NCI-H2107 (cell line): ENCODE results near the gene HPN.

Experiments
- DNase-seq: peaks from one replicate; lab custom pipeline; 2025; lab: John Stamatoyannopoulos, UW

Gene HPN

GRCh38 chr19:35105411-35106290 is 64.1 kb downstream of the HPN start:
- DNase-seq, result no peak

- no peak for DNase-seq
Observed at GRCh38 chr19:35106291-35106583, 64.7 kb downstream of the HPN start.

- no peak for DNase-seq
Observed at GRCh38 chr19:35106898-35107541, 65.5 kb downstream of the HPN start.

- no peak for DNase-seq
Observed at GRCh38 chr19:35107545-35107944, 66.0 kb downstream of the HPN start.

GRCh38 chr19:35108730-35109129 is 67.2 kb downstream of the HPN start:
- no peak for DNase-seq

- no peak for DNase-seq
Observed at GRCh38 chr19:35109395-35110112, 68.0 kb downstream of the HPN start.

- DNase-seq, result no peak
Observed at GRCh38 chr19:35110974-35111373, 69.5 kb downstream of the HPN start.

GRCh38 chr19:35112995-35113688 is 71.6 kb downstream of the HPN start:
- no peak for DNase-seq

- no peak for DNase-seq
Observed at GRCh38 chr19:35114353-35115176, 73.0 kb downstream of the HPN start.

GRCh38 chr19:35115177-35115951 is 73.8 kb downstream of the HPN start, which contains the start of gene FXYD3:
Gene FXYD3, plus strand, starts transcription at chr19:35115823. Its CDS starts 3,554 bp downstream, at chr19:35119377.
- no peak for DNase-seq
